ENCODE measurements around the gene PCDHGB3. TPM values are rescaled to one million over a fixed set of nuclear protein-coding genes. Genes with fewer than 3 reads are reported as not detected.
"Not testable (repeated sequence)": the region's sequence is repeated elsewhere in the genome, so short reads cannot be mapped to it uniquely, and the experiment has no call there.

The PCDHGB3 gene
- polyA plus RNA-seq, 3 donors = not detected

GRCh38 chr5:141343953-141344463 is 26.0 kb upstream of the PCDHGB3 start:
- Histone ChIP-seq H3K36me3 (replicated peaks in 1 of 2; ENCODE audit: control insufficient read depth in 1 of 2, insufficient read depth in 2 of 2, low read length in 2 of 2) (no peaks in the 10 kb centered on the region), H3K9me3 (replicated peaks in 1 of 2; ENCODE audit: control insufficient read depth in 1 of 2, insufficient read depth in 1 of 2, low read length in 2 of 2) (peaks cover 47 to 72% of the 10 kb centered on the region in 2 donors), H3K79me2 (ENCODE audit: insufficient read depth, low read length) (no peaks in the 10 kb centered on the region), H3K4me1 (ENCODE audit: control insufficient read depth in 1 of 2, insufficient read depth in 2 of 2, low read length in 2 of 2) (no peaks in the 10 kb centered on the region), H3K9ac (ENCODE audit: insufficient read depth, low read length, poor library complexity, severe bottlenecking) (no peak overlapping the region), H4K20me1 (ENCODE audit: insufficient read depth, low read length) (no peaks in the 10 kb centered on the region), H3K27ac (ENCODE audit: low read depth in 1 of 2, low read length in 2 of 2) (no peak overlapping the region), H3K4me3 (replicated peaks in 1 of 3; ENCODE audit: low read depth in 2 of 3, low read length in 3 of 3) (no peak overlapping the region), H2AFZ (ENCODE audit: insufficient read depth, low read depth, low read length, poor library complexity, severe bottlenecking) (no peak overlapping the region), H3K4me2 (replicated peaks; ENCODE audit: extremely low read depth, low read length, poor library complexity, severe bottlenecking) (peak overlapping the region; percentile 22), H3K27me3 (ENCODE audit: control insufficient read depth in 2 of 2, insufficient read depth in 2 of 2, low read length in 2 of 2) (peaks cover 4 to 48% of the 10 kb centered on the region in 2 donors)
- Mint-ChIP-seq H3K4me3 (peak overlapping the region; percentile 37 to 66), H3K4me1 (peaks cover 2% of the 10 kb centered on the region), H3K27me3 (ENCODE audit: low read depth in 3 of 3) (peaks cover 31 to 64% (median 53%) of the 10 kb centered on the region in 3 donors), H3K36me3 (peaks cover 4 to 11% of the 10 kb centered on the region in 2 donors), H3K27ac (peak overlapping the region in 1 of 7 donors; percentile 28), H3K9me3 (peaks cover 44 to 81% (median 74%) of the 10 kb centered on the region in 7 donors)
- intact Hi-C loops (cut with micrococcal nuclease) = no loop called here
- 34% methylated on average over 26 of the region's 31 CpGs for WGBS (ENCODE audit: insufficient coverage)
- peak; percentile 10 for TF ChIP-seq CTCF (IDR thresholded peaks at IDR 0.05)
- no peak for DNase-seq

GRCh38 chr5:141345327-141345726 is 24.7 kb upstream of the PCDHGB3 start:
- Histone ChIP-seq H3K27me3 (ENCODE audit: control insufficient read depth in 2 of 2, insufficient read depth in 2 of 2, low read length in 2 of 2) (peaks cover 5 to 42% of the 10 kb centered on the region in 2 donors), H3K4me3 (replicated peaks in 1 of 3; ENCODE audit: low read depth in 2 of 3, low read length in 3 of 3) (no peak overlapping the region), H3K4me2 (replicated peaks; ENCODE audit: extremely low read depth, low read length, poor library complexity, severe bottlenecking) (no peak overlapping the region), H3K9me3 (replicated peaks in 1 of 2; ENCODE audit: control insufficient read depth in 1 of 2, insufficient read depth in 1 of 2, low read length in 2 of 2) (peaks cover 42 to 67% of the 10 kb centered on the region in 2 donors), H3K79me2 (ENCODE audit: insufficient read depth, low read length) (no peaks in the 10 kb centered on the region), H3K27ac (ENCODE audit: low read depth in 1 of 2, low read length in 2 of 2) (no peak overlapping the region), H3K9ac (ENCODE audit: insufficient read depth, low read length, poor library complexity, severe bottlenecking) (no peak overlapping the region), H2AFZ (ENCODE audit: insufficient read depth, low read depth, low read length, poor library complexity, severe bottlenecking) (no peak overlapping the region), H4K20me1 (ENCODE audit: insufficient read depth, low read length) (no peaks in the 10 kb centered on the region), H3K4me1 (ENCODE audit: control insufficient read depth in 1 of 2, insufficient read depth in 2 of 2, low read length in 2 of 2) (no peaks in the 10 kb centered on the region), H3K36me3 (replicated peaks in 1 of 2; ENCODE audit: control insufficient read depth in 1 of 2, insufficient read depth in 2 of 2, low read length in 2 of 2) (no peaks in the 10 kb centered on the region)
- DNase-seq = no peak
- 38% methylated on average over 20 of the region's 20 CpGs for WGBS (ENCODE audit: insufficient coverage)
- Mint-ChIP-seq H3K27me3 (ENCODE audit: low read depth in 3 of 3) (peaks cover 24 to 58% (median 49%) of the 10 kb centered on the region in 3 donors), H3K36me3 (peaks cover 5 to 11% of the 10 kb centered on the region in 2 donors), H3K27ac (no peak overlapping the region), H3K9me3 (peaks cover 39 to 77% (median 71%) of the 10 kb centered on the region in 7 donors), H3K4me1 (peaks cover 2% of the 10 kb centered on the region), H3K4me3 (peak overlapping the region in 1 of 2 donors; percentile 23)
- no peak for TF ChIP-seq CTCF (IDR thresholded peaks at IDR 0.05)
- intact Hi-C loops (cut with micrococcal nuclease) = no loop called here

- H3K4me1 Mint-ChIP-seq = not testable (repeated sequence)
These were observed 24.0 kb upstream of the PCDHGB3 start for GRCh38 chr5:141346017-141346416.

More at GRCh38 chr5:141346017-141346416, 24.0 kb upstream of the PCDHGB3 start:
- H3K36me3 Mint-ChIP-seq; H2AFZ ChIP-seq (ENCODE audit: insufficient read depth, low read depth, low read length, poor library complexity, severe bottlenecking); H3K79me2 ChIP-seq (ENCODE audit: insufficient read depth, low read length); intact Hi-C loops (cut with micrococcal nuclease); H4K20me1 ChIP-seq (ENCODE audit: insufficient read depth, low read length); H3K36me3 ChIP-seq (replicated peaks in 1 of 2; ENCODE audit: control insufficient read depth in 1 of 2, insufficient read depth in 2 of 2, low read length in 2 of 2); H3K4me3 ChIP-seq (replicated peaks in 1 of 3; ENCODE audit: low read depth in 2 of 3, low read length in 3 of 3); H3K27ac ChIP-seq (ENCODE audit: low read depth in 1 of 2, low read length in 2 of 2); H3K4me1 ChIP-seq (ENCODE audit: control insufficient read depth in 1 of 2, insufficient read depth in 2 of 2, low read length in 2 of 2); DNase-seq; H3K9ac ChIP-seq (ENCODE audit: insufficient read depth, low read length, poor library complexity, severe bottlenecking); H3K4me2 ChIP-seq (replicated peaks; ENCODE audit: extremely low read depth, low read length, poor library complexity, severe bottlenecking); H3K4me3 Mint-ChIP-seq; H3K27ac Mint-ChIP-seq: not testable (repeated sequence)
- H3K27me3 Mint-ChIP-seq (ENCODE audit: low read depth in 3 of 3) = peaks cover 22 to 58% (median 51%) of the 10 kb centered on the region in 3 donors
- WGBS (ENCODE audit: insufficient coverage) = 43% methylated on average over 11 of the region's 35 CpGs
- peaks cover 41 to 70% of the 10 kb centered on the region in 2 donors for H3K9me3 ChIP-seq (replicated peaks in 1 of 2; ENCODE audit: control insufficient read depth in 1 of 2, insufficient read depth in 1 of 2, low read length in 2 of 2)
- peaks cover 37 to 76% (median 71%) of the 10 kb centered on the region in 7 donors for H3K9me3 Mint-ChIP-seq
- peaks cover 12 to 47% of the 10 kb centered on the region in 2 donors for H3K27me3 ChIP-seq (ENCODE audit: control insufficient read depth in 2 of 2, insufficient read depth in 2 of 2, low read length in 2 of 2)

All from CD14-positive monocyte (primary cell).